OCI-LY7 (cell line): ENCODE results near the gene FAM174C. TPM values are rescaled to one million over a fixed set of nuclear protein-coding genes. Genes with fewer than 3 reads are reported as not detected.

Experiments
- BruUV-seq: library from RNA; stranded (reverse); fragments of 400-500 nt; replicated peaks from 2 replicates; lab custom pipeline; 2021; lab: Mats Ljungman, UMichigan
- CTCF ChIA-PET: fragments of 300-600 bp; sonication (Branson Sonifier 250); formaldehyde crosslinking; loops from one replicate; lab custom pipeline; 2022; ENCODE audit warnings: antibody characterized with exemption; ENCODE audit not compliant: unreplicated experiment; lab: Charles Lee
- POLR2A ChIA-PET: fragments of 300-600 bp; sonication (Branson Sonifier 250); formaldehyde crosslinking; loops from one replicate; lab custom pipeline; 2022; ENCODE audit warnings: antibody characterized with exemption; lab: Charles Lee
- DNase-seq: peaks from one replicate; pipeline ENCODE4 v3.0.0-alpha.2; 2015; ENCODE audit warnings: low spot score
- H2AFZ ChIP-seq: fragments of 200-600 bp; sonication (generic), shearing (Covaris generic); 2 replicates; pipeline ENCODE4 v1.6.1; 2014; ENCODE audit warnings: mild to moderate bottlenecking, antibody characterized with exemption, low read length, moderate library complexity
- H3K27ac ChIP-seq: fragments of 200-600 bp; sonication (generic); 2 replicates; pipeline ENCODE4 v1.5.1; 2014; ENCODE audit warnings: mixed run types, low read depth, mild to moderate bottlenecking, moderate library complexity, low read length, inconsistent platforms; ENCODE audit not compliant: poor library complexity, severe bottlenecking
- H3K36me3 ChIP-seq: fragments of 200-600 bp; sonication (generic); 2 replicates; pipeline ENCODE4 v1.6.1; 2014; ENCODE audit warnings: mild to moderate bottlenecking, antibody characterized with exemption, low read length, moderate library complexity, mixed read lengths; ENCODE audit not compliant: insufficient read depth
- H3K4me1 ChIP-seq: fragments of 200-600 bp; sonication (generic); 2 replicates; pipeline ENCODE4 v1.5.1; 2014; ENCODE audit warnings: mild to moderate bottlenecking, low read length; ENCODE audit not compliant: insufficient read depth, poor library complexity, severe bottlenecking
- H3K4me2 ChIP-seq: fragments of 200-600 bp; sonication (generic); 2 replicates; pipeline ENCODE4 v1.6.1; 2014; ENCODE audit warnings: mild to moderate bottlenecking, low read length
- H3K4me3 ChIP-seq: fragments of 200-600 bp; sonication (generic); 2 replicates; pipeline ENCODE4 v1.5.1; 2014; ENCODE audit warnings: mild to moderate bottlenecking, low read depth, low read length; ENCODE audit not compliant: poor library complexity, severe bottlenecking
- H3K79me2 ChIP-seq: fragments of 200-600 bp; sonication (generic); 2 replicates; pipeline ENCODE4 v1.6.1; 2016; ENCODE audit warnings: low read depth, mild to moderate bottlenecking, low read length, moderate library complexity, mixed read lengths; ENCODE audit not compliant: insufficient read depth
- H3K9me2 ChIP-seq: fragments of 200-600 bp; sonication (generic); 2 replicates; pipeline ENCODE4 v1.6.1; 2016; ENCODE audit warnings: mild to moderate bottlenecking, low read length, mixed read lengths; ENCODE audit not compliant: insufficient read depth
- H3K9me3 ChIP-seq: fragments of 200-600 bp; sonication (generic); 2 replicates; pipeline ENCODE4 v1.6.1; 2014; ENCODE audit warnings: mild to moderate bottlenecking, mixed run types, low read length, mixed read lengths
- H4K20me1 ChIP-seq: fragments of 200-600 bp; sonication (generic); 2 replicates; pipeline ENCODE4 v1.6.1; 2014; ENCODE audit warnings: mild to moderate bottlenecking, antibody characterized with exemption, low read length, moderate library complexity, mixed read lengths; ENCODE audit not compliant: insufficient read depth
- EZH2phosphoT487 ChIP-seq: fragments of 200-600 bp; sonication (generic); IDR thresholded peaks from 2 replicates; pipeline ENCODE4 v1.6.1; 2018; ENCODE audit warnings: low read depth, borderline replicate concordance, mild to moderate bottlenecking, mixed run types, antibody characterized with exemption, low read length, moderate library complexity, mixed read lengths
- intact Hi-C: fragments of 100-400 bp; cut with micrococcal nuclease; formaldehyde crosslinking; loops from one replicate; pipeline ENCODE4 v1.10.0; 2022; ENCODE audit not compliant: unreplicated experiment
- total RNA-seq, 2 experiments: library from RNA; depleted of rRNA in 1 of 2; stranded (reverse); fragments of >200 nt in 1 of 2; shearing (Covaris generic) in 1 of 2; gene quantifications; 2 replicates each; pipeline ENCODE4 v1.2.3, GENCODE V29; 2014 to 2022
- TF ChIP-seq, protein P1 (sequence below): fragments of 200-600 bp; sonication (generic); conservative IDR thresholded peaks from 2 replicates; pipeline ENCODE4 v1.5.1; 2014; ENCODE audit warnings: mild to moderate bottlenecking, antibody characterized with exemption, low read length, moderate library complexity, mixed read lengths

FAM174C gene
- total RNA-seq, 2 experiments from 2014 or later: 53.2 to 81.5 TPM

DNA sequence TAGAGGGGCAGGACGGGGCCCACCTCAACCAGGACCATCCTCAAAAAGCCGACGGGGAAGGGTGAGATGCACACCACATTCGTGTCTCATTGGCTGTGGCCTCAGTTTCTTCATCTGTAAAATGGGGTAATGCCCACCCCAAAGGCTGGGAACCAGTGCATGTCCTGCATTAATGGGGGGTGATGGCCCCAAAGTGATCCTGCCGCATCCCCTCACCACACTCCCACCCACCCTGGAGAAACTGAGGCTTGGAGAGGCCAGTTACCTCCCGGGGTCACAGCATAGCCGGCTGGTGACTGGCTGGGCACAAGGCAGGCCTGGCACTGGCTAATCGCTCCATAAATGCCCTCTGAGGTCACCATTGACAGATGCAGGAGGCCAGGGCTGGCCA, 27.6 kb upstream of the FAM174C start:
- H3K27ac ChIP-seq: peak overlapping the region; percentile 73
- intact Hi-C loops: no loop called here
- H3K36me3 ChIP-seq: peaks cover 53% of the 10 kb centered on the region
- ChIA-PET POLR2A (no interaction called here), CTCF (no interaction called here)
- BruUV-seq: no TSS peak
- H3K4me1 ChIP-seq: peaks cover 51% of the 10 kb centered on the region
- H2AFZ ChIP-seq: no peak overlapping the region
- peak overlapping the region; percentile 92 for H3K4me2 ChIP-seq
- TF ChIP-seq, protein P1, sequence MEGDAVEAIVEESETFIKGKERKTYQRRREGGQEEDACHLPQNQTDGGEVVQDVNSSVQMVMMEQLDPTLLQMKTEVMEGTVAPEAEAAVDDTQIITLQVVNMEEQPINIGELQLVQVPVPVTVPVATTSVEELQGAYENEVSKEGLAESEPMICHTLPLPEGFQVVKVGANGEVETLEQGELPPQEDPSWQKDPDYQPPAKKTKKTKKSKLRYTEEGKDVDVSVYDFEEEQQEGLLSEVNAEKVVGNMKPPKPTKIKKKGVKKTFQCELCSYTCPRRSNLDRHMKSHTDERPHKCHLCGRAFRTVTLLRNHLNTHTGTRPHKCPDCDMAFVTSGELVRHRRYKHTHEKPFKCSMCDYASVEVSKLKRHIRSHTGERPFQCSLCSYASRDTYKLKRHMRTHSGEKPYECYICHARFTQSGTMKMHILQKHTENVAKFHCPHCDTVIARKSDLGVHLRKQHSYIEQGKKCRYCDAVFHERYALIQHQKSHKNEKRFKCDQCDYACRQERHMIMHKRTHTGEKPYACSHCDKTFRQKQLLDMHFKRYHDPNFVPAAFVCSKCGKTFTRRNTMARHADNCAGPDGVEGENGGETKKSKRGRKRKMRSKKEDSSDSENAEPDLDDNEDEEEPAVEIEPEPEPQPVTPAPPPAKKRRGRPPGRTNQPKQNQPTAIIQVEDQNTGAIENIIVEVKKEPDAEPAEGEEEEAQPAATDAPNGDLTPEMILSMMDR: no peak
- TF ChIP-seq EZH2phosphoT487: no peak
- no peaks in the 10 kb centered on the region for H3K9me3 ChIP-seq
- DNase-seq: no peak
- peak overlapping the region; percentile 74 for H3K4me3 ChIP-seq
- peaks cover 31% of the 10 kb centered on the region; the same call in 1 of the 2 replicates for H3K79me2 ChIP-seq
- no peaks in the 10 kb centered on the region for H4K20me1 ChIP-seq
- no peaks in the 10 kb centered on the region for H3K9me2 ChIP-seq

DNA sequence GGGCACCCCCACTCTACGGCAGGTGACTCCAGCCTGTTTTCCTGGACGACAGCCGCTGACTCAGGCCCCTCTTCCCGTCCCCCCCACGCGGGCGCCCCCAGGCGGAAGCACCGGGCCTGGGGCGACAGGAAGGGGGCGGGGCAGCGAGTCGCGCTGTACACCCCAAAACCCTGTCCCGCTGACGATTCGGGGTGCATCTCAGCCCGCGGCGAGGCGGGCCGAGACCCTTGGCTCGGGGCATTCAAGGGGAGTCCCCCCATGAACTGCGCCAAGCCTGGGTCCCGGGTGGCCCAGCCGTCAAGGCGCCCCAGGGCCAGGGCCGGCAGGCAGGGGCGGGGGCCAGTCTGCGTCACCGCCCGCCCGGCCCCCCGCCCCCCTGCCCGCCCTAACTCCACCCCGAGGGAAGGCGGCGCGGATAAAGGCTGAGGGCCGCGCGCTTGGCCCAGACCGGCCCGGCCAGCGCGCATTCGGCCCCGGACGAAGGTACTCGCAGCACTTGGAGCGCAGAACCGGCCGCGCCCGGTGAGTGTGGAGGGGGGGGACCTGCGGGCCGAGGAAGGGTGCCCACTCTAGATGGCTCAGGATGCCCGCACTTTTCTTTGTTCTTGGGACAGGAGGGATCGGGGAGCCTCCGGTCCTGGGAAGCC, 27.1 kb upstream of the FAM174C start, which contains the start of gene MIDN:
MIDN (plus strand) TSS at position 445 of the 647 bp plus-strand sequence. CDS start 1,714 bp downstream, outside the sequence.
- ChIA-PET POLR2A (no interaction called here), CTCF (no interaction called here)
- peak within 1 kb of the TSS; percentile 74 for H3K4me3 ChIP-seq
- H3K36me3 ChIP-seq: peaks cover 54% of the 10 kb centered on the region
- no peak within 1 kb of the TSS for H2AFZ ChIP-seq
- H3K9me2 ChIP-seq: no peaks in the 10 kb centered on the region
- H3K4me1 ChIP-seq: peaks cover 51% of the 10 kb centered on the region
- H4K20me1 ChIP-seq: 0 out of 2 replicates have a peak, but pooled peaks cover 1% of the 10 kb centered on the region
- DNase-seq: peak; percentile 72
- intact Hi-C loops: no loop called here
- TF ChIP-seq, protein P1: peak; percentile 70
- no peak for TF ChIP-seq EZH2phosphoT487
- BruUV-seq: no TSS peak
- no peaks in the 10 kb centered on the region for H3K9me3 ChIP-seq
- peaks cover 31% of the 10 kb centered on the region; the same call in 1 of the 2 replicates for H3K79me2 ChIP-seq
- H3K4me2 ChIP-seq: peak within 1 kb of the TSS; percentile 92
- peak within 1 kb of the TSS; percentile 73 for H3K27ac ChIP-seq

GRCh38 chr19:1248786-1249297, 26.5 kb upstream of the FAM174C start:
- peak; percentile 82 for DNase-seq
- POLR2A ChIA-PET: no interaction called here
- Histone ChIP-seq H4K20me1 (0 out of 2 replicates have a peak, but pooled peaks cover 7% of the 10 kb centered on the region), H2AFZ (no peak overlapping the region), H3K27ac (peak overlapping the region; percentile 73), H3K4me3 (peak overlapping the region; percentile 74), H3K4me2 (peak overlapping the region; percentile 92), H3K79me2 (peaks cover 36% of the 10 kb centered on the region; the same call in 1 of the 2 replicates), H3K4me1 (peaks cover 51% of the 10 kb centered on the region), H3K36me3 (peaks cover 54% of the 10 kb centered on the region), H3K9me2 (no peaks in the 10 kb centered on the region), H3K9me3 (no peaks in the 10 kb centered on the region)
- CTCF ChIA-PET: no interaction called here
- no TSS peak for BruUV-seq
- no peak for TF ChIP-seq EZH2phosphoT487
- TF ChIP-seq, protein P1: peak; percentile 78
- intact Hi-C loops: loop anchor here (1.0 kb wide), 1 partner anchor 17 kb away; no protein-coding TSS in a partner anchor
